Panc1 (cell line): Measurements from ENCODE around the gene SC5D. TPM values are rescaled to one million over a fixed set of nuclear protein-coding genes. Genes with fewer than 3 reads are reported as not detected.

Experiments
- ATAC-seq: fragments of 200-7000 bp; cut with Tn5 transposase; 2 replicates; pipeline ENCODE4 v1.9.1; 2020; ENCODE audit warnings: mild to moderate bottlenecking, moderate library complexity
- BruUV-seq: library from RNA; stranded (reverse); fragments of 400-500 nt; replicated peaks from 2 replicates; lab custom pipeline; 2021; lab: Mats Ljungman, UMichigan
- CTCF ChIA-PET: fragments of 300-600 bp; sonication (Branson Sonifier 250); formaldehyde crosslinking; loops from one replicate; lab custom pipeline; 2022; ENCODE audit warnings: antibody characterized with exemption; lab: Charles Lee
- POLR2A ChIA-PET: fragments of 300-600 bp; sonication (Branson Sonifier 250); formaldehyde crosslinking; loops from one replicate; lab custom pipeline; 2022; ENCODE audit warnings: antibody characterized with exemption; lab: Charles Lee
- DNase-seq: peaks from one replicate; pipeline ENCODE4 v3.0.0-alpha.2; 2010; ENCODE audit warnings: low read depth, low spot score
- H3K27ac ChIP-seq: 2 replicates; pipeline ENCODE4 v1.5.1; 2011; ENCODE audit warnings: mild to moderate bottlenecking, low read length, inconsistent platforms
- H3K27me3 ChIP-seq: fragments of 200-500 bp; sonication (Bioruptor generic); 2 replicates; pipeline ENCODE4 v1.6.0; 2014; ENCODE audit warnings: low read length, inconsistent platforms; ENCODE audit not compliant: control insufficient read depth, insufficient read depth
- H3K36me3 ChIP-seq: fragments of 200-500 bp; sonication (Bioruptor generic); 2 replicates; pipeline ENCODE4 v1.5.1; 2014; ENCODE audit warnings: inconsistent platforms, mild to moderate bottlenecking, low read length, moderate library complexity; ENCODE audit not compliant: control insufficient read depth, insufficient read depth
- H3K4me1 ChIP-seq: 2 replicates; pipeline ENCODE4 v1.5.1; 2011; ENCODE audit warnings: inconsistent platforms, mild to moderate bottlenecking, low read length, moderate library complexity; ENCODE audit not compliant: control insufficient read depth, insufficient read depth
- H3K4me3 ChIP-seq, 2 experiments: 2 replicates each; pipeline ENCODE4 v1.5.1; 2011 to 2012; ENCODE audit warnings: low read depth in 2 of 2, low read length in 2 of 2, mild to moderate bottlenecking in 2 of 2, inconsistent platforms in 1 of 2, moderate library complexity in 1 of 2
- H3K9me3 ChIP-seq: fragments of 200-500 bp; sonication (Bioruptor generic); 2 replicates; pipeline ENCODE4 v1.5.1; 2014; ENCODE audit warnings: low read depth, mild to moderate bottlenecking, inconsistent platforms, low read length, moderate library complexity; ENCODE audit not compliant: control insufficient read depth, insufficient read depth
- CTCF ChIP-seq: fragments of 450-650 bp; IDR thresholded peaks from 2 replicates; pipeline ENCODE4 v1.5.1; 2017; ENCODE audit warnings: mild to moderate bottlenecking
- POLR2AphosphoS5 ChIP-seq: IDR thresholded peaks from 2 replicates; pipeline ENCODE4 v1.6.1; 2012; ENCODE audit warnings: mild to moderate bottlenecking, low read depth, low read length, moderate library complexity
- REST ChIP-seq, 2 experiments: IDR thresholded peaks; 2 replicates each; pipeline ENCODE4 v1.6.1; 2011 to 2012; ENCODE audit warnings: low read depth in 2 of 2, control low read depth in 1 of 2, low read length in 1 of 2, mild to moderate bottlenecking in 1 of 2, moderate library complexity in 1 of 2; ENCODE audit not compliant: insufficient read depth in 1 of 2
- SIN3A ChIP-seq: IDR thresholded peaks from 2 replicates; pipeline ENCODE4 v1.6.1; 2012; ENCODE audit warnings: low read depth, mild to moderate bottlenecking, low read length, moderate library complexity, borderline replicate concordance; ENCODE audit not compliant: insufficient read depth
- TCF7L2 ChIP-seq: IDR thresholded peaks from 2 replicates; pipeline ENCODE4 v1.6.1; 2011; ENCODE audit warnings: mild to moderate bottlenecking, low read depth, low read length, inconsistent platforms
- in situ Hi-C: cut with HindIII; loops from 2 replicates; pipeline ENCODE4 v1.10.0; 2016; ENCODE audit warnings: low sequenced_read_pairs, low pct_unique_long_range_greater_than_20kb
- intact Hi-C: fragments of 100-400 bp; cut with micrococcal nuclease; formaldehyde crosslinking; loops from one replicate; pipeline ENCODE4 v1.10.0; 2022; ENCODE audit not compliant: unreplicated experiment
- total RNA-seq: library from RNA; stranded (reverse); gene quantifications from one replicate; pipeline ENCODE4 v1.2.1, GENCODE V29; 2021; ENCODE audit not compliant: unreplicated experiment

SC5D gene
- total RNA-seq, 1 experiment from 2014 or later = 54.3 TPM

- H3K9me3 ChIP-seq = no peaks in the 10 kb centered on the region
- in situ Hi-C loops = no loop called here
- intact Hi-C loops = no loop called here
- ATAC-seq (no peak), DNase-seq (no peak)
- no peaks in the 10 kb centered on the region for H3K36me3 ChIP-seq
- TF ChIP-seq REST (IDR thresholded peaks at IDR 0.05; ENCODE audit: insufficient read depth in 1 of 2, low read depth in 2 of 2, low read length in 1 of 2) = no peak
- no peak for TF ChIP-seq SIN3A
- no peak for TF ChIP-seq CTCF
- no peak for TF ChIP-seq POLR2AphosphoS5
- TF ChIP-seq TCF7L2 = no peak
- BruUV-seq = no TSS peak
- ChIA-PET CTCF (no interaction called here), POLR2A (no interaction called here)
- H3K4me1 ChIP-seq = no peaks in the 10 kb centered on the region
- no peak overlapping the region for H3K27ac ChIP-seq
- H3K4me3 ChIP-seq = no peak overlapping the region
- H3K27me3 ChIP-seq = peaks cover 14% of the 10 kb centered on the region
Observed at GRCh38 chr11:121330614-121331435, 38.3 kb downstream of the SC5D start.

DNA sequence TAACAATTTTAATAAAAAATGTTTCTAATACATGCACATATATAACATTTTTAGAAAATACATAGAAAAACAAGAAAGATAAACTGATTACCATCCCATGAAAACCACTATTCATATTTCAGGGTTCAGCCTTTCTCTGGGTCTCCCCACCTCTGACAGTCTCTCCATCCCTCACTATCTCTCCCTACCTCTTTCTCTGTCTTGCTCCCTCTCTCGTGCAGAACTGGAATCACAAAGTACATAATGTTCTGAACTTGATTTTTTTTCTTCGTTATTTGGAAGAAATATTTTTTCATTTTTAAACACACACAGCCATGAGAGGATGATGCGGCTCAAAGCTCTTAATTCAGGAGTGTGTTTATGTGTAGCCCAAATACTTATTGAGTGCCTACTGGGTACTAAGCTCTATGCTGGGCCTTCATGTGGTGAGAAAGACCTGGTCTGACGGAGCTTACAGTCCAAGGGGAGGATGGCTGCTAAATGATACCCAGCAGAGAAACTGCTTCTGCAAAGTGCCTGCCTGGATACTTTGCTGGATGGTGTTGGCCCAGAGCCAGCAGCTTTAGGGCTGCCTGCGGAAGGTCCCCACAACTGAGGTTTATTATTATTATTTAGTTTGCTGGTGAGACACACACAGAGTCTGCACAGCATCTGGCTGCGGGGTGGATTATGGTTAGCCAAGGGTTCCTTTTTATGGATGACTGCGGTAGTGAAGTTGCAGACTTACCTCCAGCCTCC is 42.6 kb downstream of the SC5D start:
- no TSS peak for BruUV-seq
- no peaks in the 10 kb centered on the region for H3K9me3 ChIP-seq
- intact Hi-C loops = no loop called here
- no peaks in the 10 kb centered on the region for H3K36me3 ChIP-seq
- no peaks in the 10 kb centered on the region for H3K4me1 ChIP-seq
- POLR2A ChIA-PET = no interaction called here
- H3K27ac ChIP-seq = no peak overlapping the region
- peak; percentile 48 for ATAC-seq
- CTCF ChIA-PET = no interaction called here
- DNase-seq = no peak
- no peak overlapping the region for H3K4me3 ChIP-seq
- H3K27me3 ChIP-seq = peaks cover 16% of the 10 kb centered on the region
- TF ChIP-seq TCF7L2 (no peak), POLR2AphosphoS5 (no peak), CTCF (peak; percentile 32; the same call in 1 of the 2 replicates), REST (IDR thresholded peaks at IDR 0.05; ENCODE audit: insufficient read depth in 1 of 2, low read depth in 2 of 2, low read length in 1 of 2) (no peak), SIN3A (no peak)
- in situ Hi-C loops = no loop called here
